WTC11 (cell line): ENCODE results near the gene CACNA1C. TPM values are rescaled to one million over a fixed set of nuclear protein-coding genes. Genes with fewer than 3 reads are reported as not detected.

Experiments used
- ATAC-seq: fragments of 200-7000 bp; cut with Tn5 transposase; 2 replicates; pipeline ENCODE4 v1.10.0; 2021; ENCODE audit warnings: mild to moderate bottlenecking, moderate library complexity
- CTCF ChIA-PET: fragments of 300-600 bp; sonication (Branson Sonifier 250); formaldehyde crosslinking; loops from one replicate; lab custom pipeline; 2021; ENCODE audit warnings: antibody characterized with exemption; lab: Charles Lee
- POLR2A ChIA-PET: fragments of 350-600 bp; sonication (Branson Sonifier 250); formaldehyde crosslinking; loops from one replicate; lab custom pipeline; 2021; ENCODE audit warnings: antibody characterized with exemption; lab: Charles Lee
- DNase-seq: peaks from one replicate; pipeline ENCODE4 v3.0.0; 2021; ENCODE audit warnings: low spot score
- H3K27ac Mint-ChIP-seq: 2 replicates; pipeline ENCODE4 v1.8.0; 2021; ENCODE audit warnings: mixed read lengths
- H3K27me3 Mint-ChIP-seq: 2 replicates; pipeline ENCODE4 v1.8.0; 2021; ENCODE audit warnings: low read depth, mild to moderate bottlenecking, moderate library complexity, mixed read lengths
- H3K36me3 Mint-ChIP-seq: 2 replicates; pipeline ENCODE4 v1.8.0; 2021; ENCODE audit warnings: mixed read lengths
- H3K4me1 Mint-ChIP-seq: 2 replicates; pipeline ENCODE4 v1.8.0; 2022; ENCODE audit warnings: mixed read lengths
- H3K4me3 Mint-ChIP-seq: 2 replicates; pipeline ENCODE4 v1.8.0; 2021; ENCODE audit warnings: mild to moderate bottlenecking, moderate library complexity, mixed read lengths
- H3K9me3 Mint-ChIP-seq: 2 replicates; pipeline ENCODE4 v1.8.0; 2021; ENCODE audit warnings: mixed read lengths
- ATF1 ChIP-seq: sonication (generic); formaldehyde crosslinking; IDR thresholded peaks from 2 replicates; pipeline ENCODE4 v1.8.1; 2023; ENCODE audit warnings: mild to moderate bottlenecking, moderate library complexity, missing genetic modification reagents
- E2F5 ChIP-seq: sonication (generic); formaldehyde crosslinking; IDR thresholded peaks from 2 replicates; pipeline ENCODE4 v1.8.1; 2022; ENCODE audit warnings: mild to moderate bottlenecking, moderate library complexity, missing genetic modification reagents
- ELF4 ChIP-seq: sonication (generic); formaldehyde crosslinking; IDR thresholded peaks from 2 replicates; pipeline ENCODE4 v1.8.1; 2022; ENCODE audit warnings: low read depth, mild to moderate bottlenecking, moderate library complexity, missing genetic modification reagents
- ETV6 ChIP-seq: sonication (generic); formaldehyde crosslinking; IDR thresholded peaks from 2 replicates; pipeline ENCODE4 v1.8.1; 2022; ENCODE audit warnings: mild to moderate bottlenecking, missing genetic modification reagents
- FOXJ3 ChIP-seq: sonication (generic); formaldehyde crosslinking; IDR thresholded peaks from 2 replicates; pipeline ENCODE4 v1.9.0; 2021; ENCODE audit warnings: missing genetic modification reagents, mild to moderate bottlenecking, borderline replicate concordance
- GRHL2 ChIP-seq: fragments of 250-450 bp; sonication (Bioruptor Pico); IDR thresholded peaks from 2 replicates; pipeline ENCODE4 v1.8.0; 2022; ENCODE audit warnings: mild to moderate bottlenecking, moderate library complexity; ENCODE audit not compliant: insufficient replicate concordance, severe bottlenecking
- JUN ChIP-seq: sonication (generic); formaldehyde crosslinking; IDR thresholded peaks from 2 replicates; pipeline ENCODE4 v1.8.0; 2023; ENCODE audit warnings: mild to moderate bottlenecking, missing genetic modification reagents
- KAT7 ChIP-seq: sonication (generic); formaldehyde crosslinking; IDR thresholded peaks from 2 replicates; pipeline ENCODE4 v1.8.1; 2023; ENCODE audit warnings: missing genetic modification reagents, mild to moderate bottlenecking, borderline replicate concordance
- MAX ChIP-seq: sonication (generic); formaldehyde crosslinking; IDR thresholded peaks from 2 replicates; pipeline ENCODE4 v1.8.0; 2022; ENCODE audit warnings: mild to moderate bottlenecking, missing genetic modification reagents
- MXD4 ChIP-seq: fragments of 250-450 bp; sonication (Bioruptor Pico); IDR thresholded peaks from 2 replicates; pipeline ENCODE4 v1.8.0; 2021; ENCODE audit warnings: mild to moderate bottlenecking, moderate library complexity, borderline replicate concordance
- MYBL2 ChIP-seq: sonication (generic); formaldehyde crosslinking; IDR thresholded peaks from 2 replicates; pipeline ENCODE4 v1.8.1; 2023; ENCODE audit warnings: mild to moderate bottlenecking, moderate library complexity, missing genetic modification reagents
- PRDM15 ChIP-seq: sonication (generic); formaldehyde crosslinking; IDR thresholded peaks from 2 replicates; pipeline ENCODE4 v1.8.0; 2022; ENCODE audit warnings: missing genetic modification reagents
- RORB ChIP-seq: fragments of 250-450 bp; sonication (Bioruptor Pico); IDR thresholded peaks from 2 replicates; pipeline ENCODE4 v1.9.0; 2021; ENCODE audit warnings: mild to moderate bottlenecking
- SOX15 ChIP-seq: fragments of 250-450 bp; sonication (Bioruptor Pico); IDR thresholded peaks from 2 replicates; pipeline ENCODE4 v1.9.0; 2021; ENCODE audit warnings: mild to moderate bottlenecking
- SP1 ChIP-seq: sonication (generic); formaldehyde crosslinking; conservative IDR thresholded peaks from 2 replicates; pipeline ENCODE4 v1.8.1; 2022; ENCODE audit warnings: missing genetic modification reagents
- USF1 ChIP-seq: sonication (generic); formaldehyde crosslinking; IDR thresholded peaks from 2 replicates; pipeline ENCODE4 v1.8.0; 2022; ENCODE audit warnings: mild to moderate bottlenecking, missing genetic modification reagents
- ZBTB21 ChIP-seq: sonication (generic); formaldehyde crosslinking; IDR thresholded peaks from 2 replicates; pipeline ENCODE4 v1.8.1; 2023; ENCODE audit warnings: mild to moderate bottlenecking, missing genetic modification reagents, borderline replicate concordance
- ZNF263 ChIP-seq: sonication (generic); formaldehyde crosslinking; IDR thresholded peaks from 2 replicates; pipeline ENCODE4 v1.8.1; 2022; ENCODE audit warnings: low read depth, mild to moderate bottlenecking, moderate library complexity, missing genetic modification reagents
- ZNF396 ChIP-seq: fragments of 250-450 bp; sonication (Bioruptor Pico); IDR thresholded peaks from 2 replicates; pipeline ENCODE4 v1.8.0; 2021; ENCODE audit warnings: mild to moderate bottlenecking, moderate library complexity, borderline replicate concordance
- ZNF416 ChIP-seq: fragments of 250-450 bp; sonication (Bioruptor Pico); IDR thresholded peaks from 2 replicates; pipeline ENCODE4 v1.9.0; 2021; ENCODE audit warnings: mild to moderate bottlenecking, inconsistent platforms
- total RNA-seq: library from RNA; stranded (reverse); gene quantifications from 3 replicates; pipeline ENCODE4 v1.2.3, GENCODE V29; 2021
- TF ChIP-seq, protein P1 (sequence below): sonication (generic); formaldehyde crosslinking; IDR thresholded peaks from 2 replicates; pipeline ENCODE4 v1.8.0; 2022; ENCODE audit warnings: mild to moderate bottlenecking, missing genetic modification reagents

CACNA1C gene
- total RNA-seq, 1 experiment from 2014 or later = 1.7 TPM

- no peak for TF ChIP-seq MAX (CRISPR knock-in tag)
- no peak for TF ChIP-seq ATF1 (CRISPR knock-in tag)
- TF ChIP-seq, protein P1, sequence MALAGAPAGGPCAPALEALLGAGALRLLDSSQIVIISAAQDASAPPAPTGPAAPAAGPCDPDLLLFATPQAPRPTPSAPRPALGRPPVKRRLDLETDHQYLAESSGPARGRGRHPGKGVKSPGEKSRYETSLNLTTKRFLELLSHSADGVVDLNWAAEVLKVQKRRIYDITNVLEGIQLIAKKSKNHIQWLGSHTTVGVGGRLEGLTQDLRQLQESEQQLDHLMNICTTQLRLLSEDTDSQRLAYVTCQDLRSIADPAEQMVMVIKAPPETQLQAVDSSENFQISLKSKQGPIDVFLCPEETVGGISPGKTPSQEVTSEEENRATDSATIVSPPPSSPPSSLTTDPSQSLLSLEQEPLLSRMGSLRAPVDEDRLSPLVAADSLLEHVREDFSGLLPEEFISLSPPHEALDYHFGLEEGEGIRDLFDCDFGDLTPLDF (CRISPR knock-in tag) = no peak
- no peak for TF ChIP-seq RORB (CRISPR knock-in tag)
- TF ChIP-seq E2F5 (CRISPR knock-in tag) = no peak
- no peak for TF ChIP-seq ELF4
Observed at GRCh38 chr12:2352203-2352602, 299.4 kb downstream of the CACNA1C start (continued).

- DNase-seq (no peak), ATAC-seq (no peak)
- H3K9me3 Mint-ChIP-seq = no peaks in the 10 kb centered on the region
- TF ChIP-seq FOXJ3 (no peak), JUN (no peak), KAT7 (CRISPR knock-in tag) (no peak), GRHL2 (CRISPR knock-in tag) (no peak), USF1 (CRISPR knock-in tag) (no peak), ZBTB21 (no peak), SOX15 (no peak), PRDM15 (no peak), SP1 (CRISPR knock-in tag) (no peak), MYBL2 (CRISPR knock-in tag) (no peak), ZNF396 (CRISPR knock-in tag) (no peak), MXD4 (CRISPR knock-in tag) (no peak), ZNF263 (no peak), ETV6 (CRISPR knock-in tag) (no peak), ZNF416 (CRISPR knock-in tag) (no peak)
- peaks cover 9% of the 10 kb centered on the region; the same call in 1 of the 2 replicates for H3K4me1 Mint-ChIP-seq
- H3K27me3 Mint-ChIP-seq = no peaks in the 10 kb centered on the region
- no peak overlapping the region for H3K27ac Mint-ChIP-seq
- H3K36me3 Mint-ChIP-seq = no peaks in the 10 kb centered on the region
- CTCF ChIA-PET = interaction anchor here (1.0 kb wide), 1 partner anchor 271 kb away, joined by 3 read pairs; no protein-coding TSS in a partner anchor
- POLR2A ChIA-PET = no interaction called here
- no peak overlapping the region for H3K4me3 Mint-ChIP-seq
Observed at GRCh38 chr12:2353281-2353680, 300.5 kb downstream of the CACNA1C start.
